Progenitor cell of endocrine pancreas (in vitro differentiated cells): ENCODE measurements around the gene CBX2. TPM values are rescaled to one million over a fixed set of nuclear protein-coding genes. Genes with fewer than 3 reads are reported as not detected.

Experiments
- DNase-seq: peaks from one replicate; pipeline ENCODE4 v3.0.0; 2021; ENCODE audit warnings: low spot score; ENCODE audit not compliant: unreplicated experiment
- H3K27ac Mint-ChIP-seq: 2 replicates; pipeline ENCODE4 v1.8.0; 2021; ENCODE audit warnings: mild to moderate bottlenecking, moderate library complexity, mixed read lengths
- H3K27me3 Mint-ChIP-seq: 2 replicates; pipeline ENCODE4 v1.8.0; 2021; ENCODE audit warnings: mixed read lengths
- H3K36me3 Mint-ChIP-seq: 2 replicates; pipeline ENCODE4 v1.8.0; 2022; ENCODE audit warnings: mixed read lengths; ENCODE audit not compliant: insufficient read depth
- H3K4me1 Mint-ChIP-seq: 2 replicates; pipeline ENCODE4 v1.8.0; 2021; ENCODE audit warnings: low read depth, mixed read lengths
- H3K4me3 Mint-ChIP-seq: 2 replicates; pipeline ENCODE4 v1.8.0; 2021; ENCODE audit warnings: low read depth, mild to moderate bottlenecking, moderate library complexity, mixed read lengths
- H3K9me3 Mint-ChIP-seq: 2 replicates; pipeline ENCODE4 v1.8.0; 2021; ENCODE audit warnings: low read depth, mixed read lengths
- total RNA-seq: library from RNA; stranded (reverse); gene quantifications from 2 replicates; pipeline ENCODE4 v1.2.1, GENCODE V29; 2021
- TF ChIP-seq, protein P1 (sequence below): fragments of 200-600 bp; sonication (generic); IDR thresholded peaks from one replicate; pipeline ENCODE4 v1.5.0; 2021; ENCODE audit warnings: antibody characterized with exemption, mild to moderate bottlenecking; ENCODE audit not compliant: unreplicated experiment

Gene CBX2
- total RNA-seq, 1 donor from 2014 or later: 111 TPM

DNA sequence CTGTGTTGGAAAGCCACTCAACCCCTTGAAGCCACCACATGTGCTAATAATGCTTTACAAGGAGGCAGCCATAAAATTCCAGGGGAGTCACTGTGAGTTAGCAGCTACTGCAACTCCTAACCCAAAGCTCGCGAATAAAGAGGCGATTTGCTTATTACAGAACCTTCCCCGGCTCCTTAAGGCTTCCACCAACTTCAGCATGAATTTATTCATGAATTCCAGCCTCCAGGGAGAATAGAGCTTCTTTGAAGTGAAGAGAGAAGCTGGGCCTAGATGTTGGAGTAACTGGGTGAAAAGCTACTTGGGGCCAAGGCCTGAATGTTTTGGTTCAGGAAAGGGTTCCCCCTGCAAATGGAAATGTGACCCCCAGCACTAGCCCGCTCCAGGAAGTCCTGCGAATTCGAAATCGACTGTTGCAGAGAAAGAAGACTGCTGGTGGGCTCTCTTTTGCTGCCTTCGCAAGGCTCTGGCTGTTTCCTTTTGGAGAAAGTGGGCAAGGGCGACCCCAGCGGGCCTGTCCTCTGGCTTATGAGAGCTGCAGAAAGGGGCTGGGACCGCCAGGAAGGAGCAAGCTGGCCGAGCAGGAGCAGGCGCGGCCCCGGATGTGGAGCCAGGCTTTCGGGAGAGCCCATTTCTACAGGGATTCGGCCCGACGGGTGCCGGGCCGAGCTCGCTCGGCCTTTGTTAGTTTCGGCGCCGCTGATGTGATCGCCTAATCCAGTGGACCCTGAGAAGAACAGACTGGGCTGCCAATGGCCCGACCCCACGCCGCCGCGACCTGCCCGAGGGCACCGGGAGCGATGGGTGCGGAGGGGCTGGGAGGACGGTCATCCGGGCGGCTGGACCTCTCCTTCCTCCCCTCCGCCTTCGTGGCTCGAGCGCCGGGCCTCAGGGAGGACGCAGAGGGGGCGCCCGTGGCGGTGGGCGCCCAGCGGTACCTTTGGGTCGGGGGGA, 11.3 kb downstream of the CBX2 start:
- peaks cover 17% of the 10 kb centered on the region for H3K4me1 Mint-ChIP-seq
- peaks cover 49% of the 10 kb centered on the region for H3K27me3 Mint-ChIP-seq
- H3K27ac Mint-ChIP-seq: peak overlapping the region; percentile 71
- peak overlapping the region; percentile 56 for H3K4me3 Mint-ChIP-seq
- H3K36me3 Mint-ChIP-seq: peaks cover 6% of the 10 kb centered on the region
- TF ChIP-seq, protein P1, sequence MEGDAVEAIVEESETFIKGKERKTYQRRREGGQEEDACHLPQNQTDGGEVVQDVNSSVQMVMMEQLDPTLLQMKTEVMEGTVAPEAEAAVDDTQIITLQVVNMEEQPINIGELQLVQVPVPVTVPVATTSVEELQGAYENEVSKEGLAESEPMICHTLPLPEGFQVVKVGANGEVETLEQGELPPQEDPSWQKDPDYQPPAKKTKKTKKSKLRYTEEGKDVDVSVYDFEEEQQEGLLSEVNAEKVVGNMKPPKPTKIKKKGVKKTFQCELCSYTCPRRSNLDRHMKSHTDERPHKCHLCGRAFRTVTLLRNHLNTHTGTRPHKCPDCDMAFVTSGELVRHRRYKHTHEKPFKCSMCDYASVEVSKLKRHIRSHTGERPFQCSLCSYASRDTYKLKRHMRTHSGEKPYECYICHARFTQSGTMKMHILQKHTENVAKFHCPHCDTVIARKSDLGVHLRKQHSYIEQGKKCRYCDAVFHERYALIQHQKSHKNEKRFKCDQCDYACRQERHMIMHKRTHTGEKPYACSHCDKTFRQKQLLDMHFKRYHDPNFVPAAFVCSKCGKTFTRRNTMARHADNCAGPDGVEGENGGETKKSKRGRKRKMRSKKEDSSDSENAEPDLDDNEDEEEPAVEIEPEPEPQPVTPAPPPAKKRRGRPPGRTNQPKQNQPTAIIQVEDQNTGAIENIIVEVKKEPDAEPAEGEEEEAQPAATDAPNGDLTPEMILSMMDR: no peak
- no peak for DNase-seq
- no peaks in the 10 kb centered on the region for H3K9me3 Mint-ChIP-seq

DNA sequence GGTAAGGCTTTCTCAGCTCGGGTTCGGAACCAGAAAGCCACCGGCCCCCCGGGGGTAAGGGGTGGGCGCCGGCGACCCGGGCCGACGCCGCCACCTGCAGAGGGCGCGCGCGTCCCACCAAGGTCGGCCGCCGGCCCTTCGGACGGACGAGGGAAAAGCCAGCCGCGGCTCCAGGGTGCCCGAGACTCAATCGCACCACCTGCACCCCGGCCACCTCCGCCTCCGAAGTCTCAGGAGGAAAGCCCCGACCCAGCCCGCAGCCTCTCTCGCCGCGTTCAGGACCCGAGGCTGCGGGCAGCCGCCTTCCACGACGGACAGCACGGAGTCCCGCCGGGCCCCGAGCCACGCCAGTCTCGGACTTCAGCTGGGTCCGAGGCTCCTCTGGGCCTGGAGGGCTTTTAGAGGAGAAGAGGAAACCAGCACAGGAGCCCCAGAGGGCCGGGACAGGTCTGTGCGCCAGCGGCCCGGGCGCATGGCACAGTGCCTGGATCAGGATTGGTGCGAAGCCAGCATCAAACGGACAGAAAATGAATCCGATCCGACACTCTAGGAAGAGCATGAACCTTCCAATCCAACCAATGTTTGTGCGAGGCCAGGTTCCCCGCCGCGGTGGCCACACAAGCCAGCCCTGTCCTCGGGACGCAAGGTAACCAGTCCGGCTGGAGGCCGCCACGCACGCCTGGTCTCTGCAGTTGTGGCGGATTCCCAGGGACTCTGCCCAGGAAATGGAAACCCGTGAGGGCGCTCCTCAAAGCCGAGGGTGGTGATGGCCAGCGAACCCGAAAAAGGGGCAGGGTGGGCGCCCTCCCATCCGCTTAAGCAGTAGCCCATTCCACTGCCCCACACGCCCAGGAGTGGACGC, 12.2 kb downstream of the CBX2 start:
- TF ChIP-seq, protein P1: peak; percentile 90
- Mint-ChIP-seq H3K36me3 (peaks cover 7% of the 10 kb centered on the region), H3K4me1 (peaks cover 17% of the 10 kb centered on the region), H3K9me3 (no peaks in the 10 kb centered on the region), H3K27me3 (peaks cover 49% of the 10 kb centered on the region), H3K27ac (no peak overlapping the region), H3K4me3 (no peak overlapping the region)
- peak; percentile 50 for DNase-seq

DNA sequence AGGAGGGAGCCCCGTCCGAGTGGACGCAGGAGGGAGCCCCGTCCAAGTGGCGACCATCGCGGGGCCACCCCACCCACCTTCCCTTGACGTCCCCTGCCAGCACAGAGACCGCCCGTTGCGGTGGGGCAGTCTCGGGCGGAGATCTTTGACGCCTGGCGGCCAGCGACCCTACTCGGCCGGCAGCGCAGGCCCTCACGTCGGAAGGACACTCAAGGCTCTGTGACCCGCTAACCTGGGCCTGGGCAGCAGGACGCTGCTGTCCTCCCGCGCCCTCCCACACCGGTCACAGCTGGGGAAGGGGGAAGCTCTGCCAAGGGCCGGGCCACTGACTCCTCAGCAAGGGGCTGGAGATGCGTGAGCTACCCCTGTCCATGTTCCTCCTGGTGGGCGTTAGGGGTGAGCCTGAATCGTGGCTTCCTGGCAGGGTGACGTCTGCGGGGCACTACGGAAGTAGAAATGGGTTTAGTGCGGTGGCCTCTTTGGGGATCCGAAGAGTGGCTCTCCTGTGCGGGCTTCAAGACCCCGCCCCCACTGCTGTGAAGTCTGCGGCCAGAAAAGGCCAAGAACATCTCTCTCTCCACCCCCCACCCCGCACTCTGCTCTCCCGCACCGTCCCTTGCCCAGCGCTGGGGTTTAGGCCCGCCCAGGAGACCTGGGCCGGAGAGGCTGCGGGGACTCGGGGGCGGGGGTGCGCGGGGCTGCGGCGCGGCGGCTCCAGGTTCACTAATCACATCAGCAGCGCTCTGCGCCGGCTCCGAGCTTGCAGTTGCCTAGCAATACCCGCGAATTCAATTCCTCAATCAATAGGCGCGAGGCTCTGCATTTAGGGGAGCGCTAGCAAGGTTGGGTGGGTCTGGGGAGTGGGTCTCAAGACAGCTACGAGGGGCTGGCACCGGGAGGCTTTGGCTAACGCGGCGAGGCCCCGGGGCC, 13.1 kb downstream of the CBX2 start:
- H3K27me3 Mint-ChIP-seq: peaks cover 53% of the 10 kb centered on the region
- no peak overlapping the region for H3K4me3 Mint-ChIP-seq
- H3K9me3 Mint-ChIP-seq: no peaks in the 10 kb centered on the region
- H3K4me1 Mint-ChIP-seq: peaks cover 21% of the 10 kb centered on the region
- DNase-seq: no peak
- TF ChIP-seq, protein P1: no peak
- no peak overlapping the region for H3K27ac Mint-ChIP-seq
- peaks cover 4% of the 10 kb centered on the region for H3K36me3 Mint-ChIP-seq

DNA sequence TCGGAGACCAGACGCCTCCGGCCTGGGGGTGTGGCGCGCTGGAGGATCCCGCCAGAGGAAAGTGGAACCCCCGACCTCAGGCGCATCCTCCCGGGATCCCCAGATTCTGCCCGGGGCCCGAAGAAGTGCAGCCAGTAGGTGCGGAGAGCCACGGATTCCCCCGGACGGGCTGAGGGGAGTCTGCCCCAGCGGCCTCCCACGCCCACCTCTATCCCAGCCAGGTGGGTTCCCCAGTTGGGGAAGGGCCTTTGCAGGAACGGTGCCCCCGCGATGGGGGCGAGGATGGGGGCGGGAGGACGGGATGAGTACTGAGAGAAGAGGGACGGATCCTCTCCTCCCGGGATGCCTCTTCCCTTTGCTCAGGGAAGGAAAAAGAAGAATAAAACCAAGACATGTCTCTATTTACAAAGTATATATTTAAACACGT, 13.8 kb downstream of the CBX2 start:
- TF ChIP-seq, protein P1: no peak
- peaks cover 53% of the 10 kb centered on the region for H3K27me3 Mint-ChIP-seq
- H3K4me3 Mint-ChIP-seq: no peak overlapping the region
- H3K4me1 Mint-ChIP-seq: peaks cover 24% of the 10 kb centered on the region
- H3K36me3 Mint-ChIP-seq: peaks cover 4% of the 10 kb centered on the region
- no peak overlapping the region for H3K27ac Mint-ChIP-seq
- no peaks in the 10 kb centered on the region for H3K9me3 Mint-ChIP-seq
- no peak for DNase-seq
